Measurements from ENCODE around the gene HSF5.

Gene HSF5

DNA sequence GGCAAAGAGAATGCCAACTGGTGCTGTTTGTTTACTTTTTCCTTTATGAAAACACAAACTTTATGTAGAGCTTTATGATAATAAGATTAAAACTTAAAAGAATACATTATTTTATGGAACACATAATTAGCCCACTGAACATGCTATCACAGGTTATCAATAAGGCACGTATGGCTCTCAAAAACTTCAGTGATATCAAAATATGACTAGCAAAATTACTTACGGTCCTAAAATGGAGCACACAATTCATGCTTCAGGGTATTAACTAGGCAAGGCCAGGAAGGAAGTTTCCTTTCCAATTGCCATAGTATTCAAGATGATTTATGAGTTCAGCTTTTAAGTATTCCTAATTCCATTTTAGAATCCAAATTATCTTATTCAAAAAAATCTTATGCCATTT is 74.5 kb downstream of the HSF5 start:
- TF ChIP-seq MYC (IDR thresholded peaks at IDR 0.05; ENCODE audit: low read depth, low read length), result no peak
- TF ChIP-seq, protein P1, sequence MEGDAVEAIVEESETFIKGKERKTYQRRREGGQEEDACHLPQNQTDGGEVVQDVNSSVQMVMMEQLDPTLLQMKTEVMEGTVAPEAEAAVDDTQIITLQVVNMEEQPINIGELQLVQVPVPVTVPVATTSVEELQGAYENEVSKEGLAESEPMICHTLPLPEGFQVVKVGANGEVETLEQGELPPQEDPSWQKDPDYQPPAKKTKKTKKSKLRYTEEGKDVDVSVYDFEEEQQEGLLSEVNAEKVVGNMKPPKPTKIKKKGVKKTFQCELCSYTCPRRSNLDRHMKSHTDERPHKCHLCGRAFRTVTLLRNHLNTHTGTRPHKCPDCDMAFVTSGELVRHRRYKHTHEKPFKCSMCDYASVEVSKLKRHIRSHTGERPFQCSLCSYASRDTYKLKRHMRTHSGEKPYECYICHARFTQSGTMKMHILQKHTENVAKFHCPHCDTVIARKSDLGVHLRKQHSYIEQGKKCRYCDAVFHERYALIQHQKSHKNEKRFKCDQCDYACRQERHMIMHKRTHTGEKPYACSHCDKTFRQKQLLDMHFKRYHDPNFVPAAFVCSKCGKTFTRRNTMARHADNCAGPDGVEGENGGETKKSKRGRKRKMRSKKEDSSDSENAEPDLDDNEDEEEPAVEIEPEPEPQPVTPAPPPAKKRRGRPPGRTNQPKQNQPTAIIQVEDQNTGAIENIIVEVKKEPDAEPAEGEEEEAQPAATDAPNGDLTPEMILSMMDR (IDR thresholded peaks at IDR 0.05; ENCODE audit: low read depth, low read length), result no peak
- no peak for TF ChIP-seq POLR2A (IDR thresholded peaks at IDR 0.05; ENCODE audit: extremely low read depth, insufficient read length)
- DNase-seq (ENCODE audit: low read depth), result no peak
- no peak overlapping the region for H3K4me3 ChIP-seq (ENCODE audit: low read depth, low read length)

DNA sequence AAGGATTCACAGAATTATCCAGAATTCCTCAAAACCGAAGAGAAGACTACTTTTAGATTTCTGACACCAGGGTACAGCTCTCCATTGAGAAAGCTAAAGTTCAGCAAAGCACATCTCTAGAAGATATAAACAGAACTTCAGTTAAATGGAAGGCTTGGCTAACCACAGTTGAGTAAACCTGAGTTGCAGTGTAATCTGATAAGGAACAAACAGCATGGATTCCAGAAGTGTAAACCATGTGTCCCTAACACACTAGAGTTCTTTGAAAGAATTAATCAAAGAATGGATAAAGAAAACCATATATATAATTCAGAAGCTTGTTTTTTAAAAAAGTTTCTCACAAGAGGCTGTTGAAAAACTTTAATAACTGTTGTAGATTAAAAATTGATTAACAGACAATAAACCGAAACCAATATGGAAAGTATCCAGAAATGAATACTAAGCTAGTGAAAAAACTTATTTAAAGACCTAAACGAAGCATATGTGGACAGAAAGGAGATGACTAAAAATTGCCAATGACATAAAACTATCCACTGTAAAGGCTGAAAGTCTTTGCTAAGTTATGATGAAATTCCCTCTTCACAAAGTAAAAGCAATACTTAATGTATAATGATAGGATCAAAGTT is 75.1 kb downstream of the HSF5 start:
- H3K4me3 ChIP-seq (ENCODE audit: low read depth, low read length), result no peak overlapping the region
- DNase-seq (ENCODE audit: low read depth), result peak; percentile 24
- TF ChIP-seq, protein P1 (IDR thresholded peaks at IDR 0.05; ENCODE audit: low read depth, low read length), result no peak
- TF ChIP-seq, protein P2, sequence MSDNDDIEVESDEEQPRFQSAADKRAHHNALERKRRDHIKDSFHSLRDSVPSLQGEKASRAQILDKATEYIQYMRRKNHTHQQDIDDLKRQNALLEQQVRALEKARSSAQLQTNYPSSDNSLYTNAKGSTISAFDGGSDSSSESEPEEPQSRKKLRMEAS (IDR thresholded peaks at IDR 0.05; ENCODE audit: low read depth, low read length), result peak; percentile 57
- 0 out of 2 replicates have a peak, but pooled peaks have one; percentile 20 for TF ChIP-seq MYC (IDR thresholded peaks at IDR 0.05; ENCODE audit: low read depth, low read length)

DNA sequence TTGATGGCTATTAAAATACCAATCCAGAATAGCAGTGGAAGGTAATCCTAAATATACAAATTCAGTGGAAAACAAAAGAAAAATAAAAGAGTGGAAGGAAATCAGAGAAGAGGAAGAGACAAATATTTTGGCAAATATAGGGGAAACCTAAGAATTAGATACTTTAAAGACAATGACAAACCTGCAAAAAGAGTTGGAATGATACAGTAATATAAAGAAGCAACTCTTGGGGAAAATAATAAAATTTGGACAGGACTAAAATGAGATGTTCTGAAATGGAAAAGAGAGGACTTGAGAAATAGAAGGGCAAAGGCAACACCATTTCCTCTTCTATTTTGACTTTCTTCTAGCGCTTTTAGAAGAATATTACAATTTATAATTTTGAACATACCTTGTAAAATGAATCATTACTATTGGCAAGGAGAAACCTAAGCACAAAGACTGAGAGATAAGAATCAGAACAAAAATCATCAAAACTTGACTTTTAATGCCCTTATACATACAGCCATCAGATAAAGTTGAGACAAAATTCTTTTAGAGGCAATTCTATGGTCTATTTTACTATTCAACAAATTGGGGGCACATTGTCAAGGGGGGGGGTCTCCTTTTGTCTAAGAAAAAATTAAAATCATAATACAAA is 76.0 kb downstream of the HSF5 start:
- DNase-seq (ENCODE audit: low read depth), result no peak
- TF ChIP-seq MYC (IDR thresholded peaks at IDR 0.05; ENCODE audit: low read depth, low read length), result no peak
- no peak for TF ChIP-seq POLR2A (IDR thresholded peaks at IDR 0.05; ENCODE audit: extremely low read depth, insufficient read length)
- TF ChIP-seq, protein P2 (IDR thresholded peaks at IDR 0.05; ENCODE audit: low read depth, low read length), result no peak
- TF ChIP-seq, protein P1 (IDR thresholded peaks at IDR 0.05; ENCODE audit: low read depth, low read length), result no peak
- no peak overlapping the region for H3K4me3 ChIP-seq (ENCODE audit: low read depth, low read length)

DNA sequence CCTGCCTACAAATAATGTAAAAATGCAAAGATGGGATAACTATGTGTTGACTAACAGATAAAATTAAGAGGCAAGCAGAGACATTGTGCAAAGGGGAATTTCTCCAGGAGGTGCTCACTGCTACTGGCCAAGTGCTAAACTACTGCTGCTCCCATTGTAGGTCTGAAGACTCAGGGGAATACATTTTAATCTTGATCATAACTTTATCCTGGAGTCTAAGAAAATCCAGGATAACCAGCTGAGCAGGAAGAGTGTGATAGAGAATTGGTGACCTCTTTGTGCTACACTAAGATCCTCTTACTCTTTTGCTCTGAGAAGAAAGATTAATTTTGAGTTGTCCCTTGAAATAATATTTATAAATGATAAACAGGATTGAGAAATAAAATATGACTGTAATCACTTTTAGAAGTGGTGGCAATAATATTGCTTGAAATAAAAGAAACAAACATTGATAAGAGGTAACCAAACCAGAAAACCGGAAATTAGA is 76.8 kb downstream of the HSF5 start:
- TF ChIP-seq POLR2A (IDR thresholded peaks at IDR 0.05; ENCODE audit: extremely low read depth, insufficient read length) (no peak), MYC (IDR thresholded peaks at IDR 0.05; ENCODE audit: low read depth, low read length) (no peak)
- TF ChIP-seq, protein P1 (IDR thresholded peaks at IDR 0.05; ENCODE audit: low read depth, low read length), result no peak
- TF ChIP-seq, protein P2 (IDR thresholded peaks at IDR 0.05; ENCODE audit: low read depth, low read length), result no peak
- no peak overlapping the region for H3K4me3 ChIP-seq (ENCODE audit: low read depth, low read length)
- no peak for DNase-seq (ENCODE audit: low read depth)

DNA sequence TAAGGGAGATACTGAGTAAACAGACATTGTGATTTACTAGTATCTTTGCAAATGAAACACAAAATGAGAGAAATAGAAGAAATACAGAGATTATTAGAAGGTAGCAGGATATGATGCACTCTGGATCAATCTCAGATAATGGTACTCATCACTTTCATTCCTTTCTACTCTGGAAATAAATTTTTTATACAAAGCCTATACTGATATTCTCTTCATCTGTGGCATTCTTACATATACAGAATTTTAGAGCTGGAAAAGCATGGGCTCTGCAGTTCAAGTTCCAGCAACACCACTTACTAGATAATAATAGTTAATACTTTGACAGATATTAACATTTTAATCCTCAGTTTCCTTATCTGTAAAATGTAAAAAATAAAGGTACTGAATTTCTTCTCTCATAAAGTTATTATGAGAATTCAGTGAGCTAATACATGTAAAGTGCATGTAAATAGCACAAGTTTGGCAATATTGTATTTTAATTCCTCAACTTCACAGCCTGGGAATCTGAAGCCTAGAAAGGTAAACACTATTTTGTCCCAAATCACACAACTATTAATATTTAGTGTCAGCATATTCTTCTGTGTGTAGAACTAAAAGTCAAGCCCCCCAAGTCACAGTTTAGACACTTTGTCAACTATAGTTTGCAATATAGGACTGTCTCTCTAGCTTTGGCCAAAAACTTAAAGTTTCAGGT is 77.3 kb downstream of the HSF5 start:
- DNase-seq (ENCODE audit: low read depth), result no peak
- TF ChIP-seq, protein P1 (IDR thresholded peaks at IDR 0.05; ENCODE audit: low read depth, low read length), result no peak
- TF ChIP-seq, protein P2 (IDR thresholded peaks at IDR 0.05; ENCODE audit: low read depth, low read length), result no peak
- TF ChIP-seq POLR2A (IDR thresholded peaks at IDR 0.05; ENCODE audit: extremely low read depth, insufficient read length), result no peak
- TF ChIP-seq MYC (IDR thresholded peaks at IDR 0.05; ENCODE audit: low read depth, low read length), result no peak
- H3K4me3 ChIP-seq (ENCODE audit: low read depth, low read length), result no peak overlapping the region

All from NB4 (cell line).